HFF-Myc (cell line): ENCODE data around the gene CCL25.

Experiments
- DNase-seq: peaks from one replicate; pipeline ENCODE4 v3.0.0-alpha.2; 2011; ENCODE audit warnings: low read depth; ENCODE audit errors: extremely low read depth
- H3K4me3 ChIP-seq: replicated peaks from 2 replicates; pipeline ENCODE4 v1.5.1; 2011; ENCODE audit warnings: low read depth, mild to moderate bottlenecking, control low read depth, low read length
- CTCF ChIP-seq: IDR thresholded peaks from 2 replicates; pipeline ENCODE4 v1.5.1; 2012; ENCODE audit warnings: mild to moderate bottlenecking, low read depth, low read length, control low read depth; ENCODE audit errors: missing control alignments

The CCL25 gene

GRCh38 chr19:8064911-8065874 lies 12.6 kb downstream of the CCL25 start:
- no peak overlapping the region for H3K4me3 ChIP-seq
- no peak for TF ChIP-seq CTCF
- no peak for DNase-seq

DNA sequence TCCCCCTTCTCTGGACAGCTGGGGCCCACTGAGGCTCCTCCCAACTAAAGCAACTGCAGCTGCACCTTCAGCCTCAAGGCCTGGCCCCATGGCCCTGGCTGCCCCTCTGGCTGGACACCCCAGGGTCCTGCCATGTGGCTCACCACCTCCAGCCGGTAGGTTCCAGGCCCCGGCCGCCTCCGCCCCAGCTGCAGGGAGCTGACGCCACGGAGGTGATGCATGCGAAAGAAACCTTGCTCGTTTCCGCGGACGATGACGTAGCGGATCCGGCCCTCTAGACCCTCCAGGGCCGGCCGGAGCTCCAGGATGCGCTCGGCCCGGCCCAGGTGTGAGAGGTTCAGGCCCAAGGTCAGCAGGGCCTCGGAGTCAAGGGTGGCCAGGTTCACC lies 13.3 kb downstream of the CCL25 start:
- no peak for TF ChIP-seq CTCF
- DNase-seq: no peak
- H3K4me3 ChIP-seq: no peak overlapping the region

DNA sequence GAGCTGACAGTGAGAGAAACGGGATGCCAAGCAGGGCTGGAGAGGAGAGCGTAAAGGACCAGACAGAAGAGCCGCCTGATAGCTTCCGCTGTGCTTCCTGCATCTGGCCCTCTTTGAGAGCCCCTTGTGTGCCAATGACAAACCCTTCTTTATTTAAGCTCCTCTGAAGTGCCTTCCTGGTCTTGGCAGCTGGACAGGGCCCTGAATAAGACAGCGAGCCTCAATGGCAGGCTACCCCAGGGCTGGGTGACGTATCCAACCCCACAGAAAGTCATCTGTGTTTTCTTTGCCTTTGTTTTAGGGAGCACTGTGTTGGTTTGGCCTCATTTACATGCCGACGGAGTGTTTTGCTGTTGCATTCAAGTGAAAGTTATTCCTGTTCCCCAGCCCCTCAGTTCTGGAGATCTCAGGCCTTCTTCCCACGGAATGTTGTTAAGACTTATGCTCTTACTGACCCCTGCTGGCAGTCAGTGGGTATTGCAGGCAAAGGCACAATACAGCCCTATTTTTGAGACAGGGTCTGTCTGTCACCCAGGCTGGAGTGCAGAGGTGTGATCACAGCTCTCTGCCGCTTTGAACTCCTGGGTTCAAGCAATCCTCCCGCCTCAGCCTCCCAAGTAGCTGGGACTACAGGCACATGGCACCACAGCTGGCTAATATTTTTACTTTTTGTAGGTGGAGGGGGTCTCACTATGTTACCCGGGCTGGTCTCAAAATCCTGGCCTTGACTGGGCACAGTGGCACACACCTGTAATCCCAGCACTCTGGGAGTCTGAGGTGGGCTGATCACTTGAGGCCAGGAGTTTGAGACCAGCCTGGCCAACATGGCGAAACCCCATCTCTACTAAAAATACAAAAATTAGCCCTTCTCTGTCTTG lies 16.8 kb downstream of the CCL25 start:
- TF ChIP-seq CTCF: peak; percentile 80
- no peak overlapping the region for H3K4me3 ChIP-seq
- peak; percentile 7 for DNase-seq

GRCh38 chr19:8071912-8072311 lies 19.4 kb downstream of the CCL25 start:
- no peak for DNase-seq
- no peak for TF ChIP-seq CTCF
- H3K4me3 ChIP-seq: no peak overlapping the region

DNA sequence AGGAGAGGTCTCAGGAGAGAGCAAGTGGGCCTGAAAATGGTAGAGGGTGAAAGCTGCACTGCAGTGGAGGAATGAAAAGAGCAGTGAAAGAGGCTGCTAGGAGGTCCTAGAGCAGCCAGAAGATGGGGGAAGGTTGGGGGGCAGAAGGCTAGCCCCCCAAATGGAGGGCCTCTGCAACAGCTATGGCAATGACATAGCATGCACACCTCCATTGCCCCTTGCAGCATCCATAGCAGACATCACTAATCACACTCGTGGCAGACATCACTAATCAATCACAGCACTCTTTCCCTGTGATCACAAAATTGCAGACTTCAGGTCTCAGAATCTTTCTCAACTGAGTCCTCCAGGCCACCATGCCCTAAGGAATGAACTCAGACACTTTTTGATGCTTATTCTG lies 21.9 kb downstream of the CCL25 start:
- TF ChIP-seq CTCF: no peak
- DNase-seq: no peak
- H3K4me3 ChIP-seq: no peak overlapping the region

GRCh38 chr19:8075158-8076074 lies 22.9 kb downstream of the CCL25 start:
- TF ChIP-seq CTCF: no peak
- H3K4me3 ChIP-seq: no peak overlapping the region
- no peak for DNase-seq
